ENCODE results near the gene CPEB2. TPM values are rescaled to one million over a fixed set of nuclear protein-coding genes. Genes with fewer than 3 reads are reported as not detected.
A peak's percentile ranks its signal among the peaks of the same experiment; 100 is the strongest.

Gene CPEB2
- total and polyA plus RNA-seq, 9 of the 15 experiments (the other 6 are each of a cell fraction or from before 2014, with no cell fraction given) = 0.39 to 3.0 (median 1.4) TPM

DNA sequence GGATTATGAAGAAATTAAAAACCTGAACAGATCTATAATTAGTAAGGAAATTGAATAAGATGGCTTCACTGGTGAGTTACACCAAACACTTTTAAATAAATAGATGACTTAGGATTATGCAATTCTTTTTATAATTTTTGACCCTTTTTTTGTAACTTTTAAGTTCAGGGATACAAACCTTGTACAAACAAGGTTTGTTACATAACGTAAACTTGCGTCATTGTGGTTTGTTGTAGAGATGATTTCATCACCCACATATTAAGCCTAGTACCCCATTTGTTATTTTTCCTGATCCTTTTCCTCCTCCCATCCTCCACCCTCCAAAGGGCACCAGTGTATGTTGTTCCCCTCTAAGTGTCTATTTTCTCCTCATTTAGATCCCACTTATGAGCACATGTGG lies 75.7 kb downstream of the CPEB2 start:
- Histone ChIP-seq H3K4me3 (no peak overlapping the region), H3K9me1 (ENCODE audit: control insufficient read depth, insufficient read depth, low read length) (no peaks in the 10 kb centered on the region), H3K36me3 (ENCODE audit: control insufficient read depth, insufficient read depth, low read length) (no peaks in the 10 kb centered on the region), H3K27me3 (ENCODE audit: control insufficient read depth in 2 of 2, insufficient read depth in 2 of 2, low read length in 2 of 2) (no peaks in the 10 kb centered on the region), H3K79me2 (ENCODE audit: control insufficient read depth, insufficient read depth, low read length) (no peaks in the 10 kb centered on the region), H4K20me1 (replicated peaks; ENCODE audit: control insufficient read depth, insufficient read depth, low read length) (no peaks in the 10 kb centered on the region), H3K9ac (ENCODE audit: insufficient read depth in 1 of 2, low read depth in 2 of 2, low read length in 2 of 2) (no peak overlapping the region), H2AFZ (ENCODE audit: low read depth, low read length) (no peak overlapping the region), H3K27ac (ENCODE audit: extremely low read depth, low read depth, low read length) (no peak overlapping the region), H3K4me1 (replicated peaks in 1 of 2; ENCODE audit: control insufficient read depth in 2 of 2, insufficient read depth in 2 of 2, low read length in 2 of 2) (no peaks in the 10 kb centered on the region), H3K9me3 (replicated peaks; ENCODE audit: control insufficient read depth, insufficient read depth, low read depth, low read length) (no peaks in the 10 kb centered on the region), H3K4me2 (ENCODE audit: insufficient read depth, low read length) (no peak overlapping the region)
- WGBS (ENCODE audit: insufficient coverage, low coverage, missing lambda C conversion rate) = 59% methylated on average over 2 of the region's 2 CpGs
- intact Hi-C loops (cut with micrococcal nuclease) (no loop called here), in situ Hi-C loops (cut with MboI) (no loop called here)
- DNase-seq (ENCODE audit: extremely low read depth in 1 of 4, low spot score in 3 of 4) (no peak), ATAC-seq (no peak), FAIRE-seq (no peak)
- POLR2A ChIA-PET = no interaction called here
- no TSS peak for BruUV-seq (replicated peaks)
- CTCF ChIA-PET (ENCODE audit: low intra/inter-chr PET ratio) = no interaction called here
- TF ChIP-seq ZNF75A (CRISPR knock-in tag; IDR thresholded peaks at IDR 0.05) = no peak
- no peak for TF ChIP-seq CEBPG (CRISPR knock-in tag; IDR thresholded peaks at IDR 0.05)
- peak; percentile 82 to 84 for TF ChIP-seq CEBPG (tag; conservative IDR thresholded peaks at IDR 0.05 in 1 of 2, IDR thresholded peaks at IDR 0.05 in 1 of 2)
- TF ChIP-seq, protein P1, sequence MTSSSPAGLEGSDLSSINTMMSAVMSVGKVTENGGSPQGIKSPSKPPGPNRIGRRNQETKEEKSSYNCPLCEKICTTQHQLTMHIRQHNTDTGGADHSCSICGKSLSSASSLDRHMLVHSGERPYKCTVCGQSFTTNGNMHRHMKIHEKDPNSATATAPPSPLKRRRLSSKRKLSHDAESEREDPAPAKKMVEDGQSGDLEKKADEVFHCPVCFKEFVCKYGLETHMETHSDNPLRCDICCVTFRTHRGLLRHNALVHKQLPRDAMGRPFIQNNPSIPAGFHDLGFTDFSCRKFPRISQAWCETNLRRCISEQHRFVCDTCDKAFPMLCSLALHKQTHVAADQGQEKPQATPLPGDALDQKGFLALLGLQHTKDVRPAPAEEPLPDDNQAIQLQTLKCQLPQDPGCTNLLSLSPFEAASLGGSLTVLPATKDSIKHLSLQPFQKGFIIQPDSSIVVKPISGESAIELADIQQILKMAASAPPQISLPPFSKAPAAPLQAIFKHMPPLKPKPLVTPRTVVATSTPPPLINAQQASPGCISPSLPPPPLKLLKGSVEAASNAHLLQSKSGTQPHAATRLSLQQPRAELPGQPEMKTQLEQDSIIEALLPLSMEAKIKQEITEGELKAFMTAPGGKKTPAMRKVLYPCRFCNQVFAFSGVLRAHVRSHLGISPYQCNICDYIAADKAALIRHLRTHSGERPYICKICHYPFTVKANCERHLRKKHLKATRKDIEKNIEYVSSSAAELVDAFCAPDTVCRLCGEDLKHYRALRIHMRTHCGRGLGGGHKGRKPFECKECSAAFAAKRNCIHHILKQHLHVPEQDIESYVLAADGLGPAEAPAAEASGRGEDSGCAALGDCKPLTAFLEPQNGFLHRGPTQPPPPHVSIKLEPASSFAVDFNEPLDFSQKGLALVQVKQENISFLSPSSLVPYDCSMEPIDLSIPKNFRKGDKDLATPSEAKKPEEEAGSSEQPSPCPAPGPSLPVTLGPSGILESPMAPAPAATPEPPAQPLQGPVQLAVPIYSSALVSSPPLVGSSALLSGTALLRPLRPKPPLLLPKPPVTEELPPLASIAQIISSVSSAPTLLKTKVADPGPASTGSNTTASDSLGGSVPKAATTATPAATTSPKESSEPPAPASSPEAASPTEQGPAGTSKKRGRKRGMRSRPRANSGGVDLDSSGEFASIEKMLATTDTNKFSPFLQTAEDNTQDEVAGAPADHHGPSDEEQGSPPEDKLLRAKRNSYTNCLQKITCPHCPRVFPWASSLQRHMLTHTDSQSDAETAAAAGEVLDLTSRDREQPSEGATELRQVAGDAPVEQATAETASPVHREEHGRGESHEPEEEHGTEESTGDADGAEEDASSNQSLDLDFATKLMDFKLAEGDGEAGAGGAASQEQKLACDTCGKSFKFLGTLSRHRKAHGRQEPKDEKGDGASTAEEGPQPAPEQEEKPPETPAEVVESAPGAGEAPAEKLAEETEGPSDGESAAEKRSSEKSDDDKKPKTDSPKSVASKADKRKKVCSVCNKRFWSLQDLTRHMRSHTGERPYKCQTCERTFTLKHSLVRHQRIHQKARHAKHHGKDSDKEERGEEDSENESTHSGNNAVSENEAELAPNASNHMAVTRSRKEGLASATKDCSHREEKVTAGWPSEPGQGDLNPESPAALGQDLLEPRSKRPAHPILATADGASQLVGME (CRISPR knock-in tag; IDR thresholded peaks at IDR 0.05) = no peak
- no peak for TF ChIP-seq KLF6 (CRISPR knock-in tag; IDR thresholded peaks at IDR 0.05; ENCODE audit: borderline replicate concordance)
- TF ChIP-seq CEBPB (tag; IDR thresholded peaks at IDR 0.05) = peak; percentile 59
- no peak for TF ChIP-seq RBBP5 (IDR thresholded peaks at IDR 0.05; ENCODE audit: borderline replicate concordance, insufficient read depth, low read length, poor library complexity, severe bottlenecking)
